Fibroblast of peridontal ligament (primary cell): ENCODE measurements around the gene CMIP.

Experiments
- DNase-seq: peaks from one replicate; pipeline ENCODE4 v3.0.0-alpha.2; 2010; ENCODE audit errors: extremely low read depth

CMIP gene

DNA sequence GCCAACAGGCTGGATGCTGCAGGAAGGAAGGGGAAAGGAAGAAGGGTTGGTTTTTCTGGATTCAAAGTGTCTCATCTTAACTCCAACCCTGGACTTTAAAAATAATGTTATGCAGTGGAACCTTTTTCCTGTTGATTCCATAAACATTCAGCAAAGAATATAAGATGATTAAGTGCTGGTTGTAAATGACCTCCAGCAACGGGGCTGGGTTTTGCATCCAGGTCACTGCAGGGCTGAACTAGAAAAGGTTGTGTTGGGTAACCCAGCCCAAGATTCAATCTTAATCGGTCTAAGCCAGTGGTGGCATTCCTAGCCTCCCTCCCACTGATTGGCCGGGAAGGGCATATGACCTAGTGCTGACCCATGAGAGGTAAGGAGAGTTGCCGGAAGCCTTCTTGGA, 300.3 kb downstream of the CMIP start:
- no peak for DNase-seq

DNA sequence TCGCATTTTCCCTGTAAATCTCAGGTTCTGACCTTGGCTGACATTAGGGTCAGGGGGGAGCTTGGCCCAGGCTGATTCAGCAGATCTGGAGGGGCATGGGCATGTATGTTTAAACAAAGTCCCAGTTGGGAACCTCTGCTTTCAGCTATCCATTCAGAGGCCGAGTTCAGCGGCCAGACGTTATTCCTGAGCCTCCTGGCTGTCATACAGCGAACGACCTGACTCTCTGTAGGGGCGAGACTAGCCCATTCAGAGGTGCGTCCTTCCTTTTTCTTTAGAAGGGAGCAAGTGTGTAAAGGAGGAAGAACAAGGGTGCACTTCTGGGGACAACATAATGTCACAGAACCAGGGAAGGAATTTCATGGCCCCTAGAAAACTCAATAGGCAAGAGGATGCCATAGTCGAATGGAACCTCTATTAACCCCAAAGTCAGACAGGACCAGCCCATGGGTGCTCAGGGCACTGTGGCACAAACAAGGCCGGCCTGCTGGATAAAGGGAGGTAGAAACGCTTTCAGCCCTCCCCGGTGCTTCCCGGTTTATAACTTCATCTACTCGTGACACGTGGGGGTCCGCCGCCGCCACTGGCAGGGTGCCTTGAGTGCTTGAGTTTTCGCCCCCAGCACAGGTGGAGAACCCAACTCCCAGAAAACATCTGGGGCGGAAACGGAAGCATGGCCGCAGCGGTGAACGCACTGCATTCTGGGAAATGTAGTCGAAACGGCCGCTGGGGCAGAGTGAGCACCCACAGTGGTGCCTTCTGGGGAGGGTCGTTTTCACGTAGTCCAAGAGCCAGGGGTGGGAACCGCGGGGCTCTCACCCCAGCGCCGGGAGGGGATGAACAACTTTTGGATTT, 301.3 kb downstream of the CMIP start:
- peak; percentile 45 for DNase-seq

DNA sequence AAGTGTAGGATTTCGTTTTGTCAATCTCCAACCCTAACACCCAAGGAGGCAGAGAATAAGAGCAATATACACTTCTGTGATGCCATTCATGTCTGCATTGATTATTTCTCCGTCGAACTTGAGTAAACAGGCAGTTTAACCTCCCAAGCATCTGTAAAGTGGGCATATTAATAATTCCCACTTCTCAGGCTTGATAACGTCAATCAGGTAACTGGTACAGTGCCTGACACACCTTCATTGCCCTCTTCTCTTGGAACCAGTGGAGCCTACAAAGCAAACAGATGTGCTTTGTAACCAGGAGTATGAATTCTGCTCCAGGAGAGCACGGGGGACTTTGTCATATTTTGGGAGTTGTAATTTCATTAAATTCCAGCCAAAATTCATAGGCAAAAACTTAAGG, 302.0 kb downstream of the CMIP start:
- no peak for DNase-seq

DNA sequence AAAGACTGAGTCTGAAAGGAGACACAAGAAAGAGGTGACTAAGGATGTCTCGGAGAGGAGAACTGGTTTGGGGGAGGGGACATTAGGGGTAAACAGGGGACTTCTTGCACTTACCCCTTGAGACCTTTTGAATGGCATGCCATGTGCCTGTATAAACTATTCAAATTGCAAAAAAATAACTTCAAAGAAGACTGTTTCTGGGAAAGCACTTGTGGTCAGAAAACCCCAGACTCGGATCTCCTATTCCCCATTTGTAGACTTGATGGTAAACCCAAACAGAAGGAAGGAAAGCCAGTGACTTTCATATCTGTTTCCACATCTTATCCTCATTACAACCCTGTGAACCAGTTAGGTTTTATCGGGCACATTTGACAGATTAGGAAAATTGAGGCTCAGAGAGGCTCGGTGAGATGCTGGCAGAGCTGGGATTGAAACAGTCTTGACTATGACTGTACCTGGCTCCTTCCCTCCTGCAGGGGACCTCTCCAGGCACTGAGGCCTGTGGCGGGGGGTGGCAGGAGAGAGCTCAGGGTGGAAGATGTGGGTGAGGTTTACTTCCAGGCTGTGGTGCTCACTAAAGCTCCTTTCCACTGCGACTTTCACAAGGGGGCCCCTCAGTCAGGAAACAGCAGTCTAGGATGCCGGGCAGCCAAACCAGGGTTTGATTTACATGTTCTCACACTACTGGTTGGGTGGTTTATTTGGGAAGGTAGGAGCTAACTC, 304.0 kb downstream of the CMIP start:
- DNase-seq = no peak

DNA sequence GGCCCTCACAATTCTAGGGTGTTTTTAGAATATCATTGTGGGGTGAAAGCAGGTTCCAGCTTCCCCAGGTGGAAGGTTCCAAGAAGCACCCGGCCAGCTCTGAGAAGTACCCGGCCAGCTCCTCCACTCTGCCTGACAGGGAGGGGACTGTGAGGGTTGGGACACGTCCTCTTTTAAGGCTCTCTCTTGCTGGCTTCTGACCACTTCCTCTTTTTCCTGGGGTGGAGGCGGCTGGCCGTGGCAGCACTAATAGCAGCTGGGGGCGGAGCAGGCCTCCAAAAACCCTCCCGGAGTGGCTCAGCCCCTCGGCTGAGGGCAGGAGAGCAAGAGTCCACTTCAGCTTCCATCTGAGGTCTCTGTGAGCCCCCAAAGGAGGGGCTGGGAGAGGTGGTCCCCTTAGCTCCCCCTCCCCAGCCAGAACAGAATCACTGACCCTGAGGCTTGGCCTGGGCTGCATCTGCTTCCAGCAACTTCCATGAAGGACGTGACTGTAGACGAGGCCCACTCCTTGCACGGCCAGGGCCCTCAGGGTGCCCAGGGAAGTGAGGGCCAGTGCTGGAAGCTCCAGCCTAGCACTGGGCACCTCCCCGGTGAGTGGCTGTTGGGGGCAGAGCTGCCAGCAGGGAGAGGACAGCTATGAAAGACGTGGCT, 307.7 kb downstream of the CMIP start:
- no peak for DNase-seq

DNA sequence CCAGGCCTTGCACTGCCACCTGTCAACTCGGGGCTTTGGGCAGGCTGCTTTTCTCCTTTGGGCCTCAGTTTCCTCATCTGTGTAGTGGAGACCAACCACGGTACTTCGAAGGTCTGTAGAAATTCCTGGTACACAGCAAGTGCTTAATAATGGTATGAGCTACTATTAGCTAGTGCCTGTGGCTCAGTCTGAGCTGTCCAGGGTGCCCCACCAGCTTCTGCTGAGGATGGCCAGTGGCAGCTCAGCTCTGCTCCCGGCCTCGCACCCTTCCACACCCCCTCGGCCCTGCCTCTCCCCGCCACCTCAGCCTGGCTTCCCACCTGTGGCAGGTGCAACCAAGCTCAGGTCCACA, 308.2 kb downstream of the CMIP start:
- DNase-seq = no peak

DNA sequence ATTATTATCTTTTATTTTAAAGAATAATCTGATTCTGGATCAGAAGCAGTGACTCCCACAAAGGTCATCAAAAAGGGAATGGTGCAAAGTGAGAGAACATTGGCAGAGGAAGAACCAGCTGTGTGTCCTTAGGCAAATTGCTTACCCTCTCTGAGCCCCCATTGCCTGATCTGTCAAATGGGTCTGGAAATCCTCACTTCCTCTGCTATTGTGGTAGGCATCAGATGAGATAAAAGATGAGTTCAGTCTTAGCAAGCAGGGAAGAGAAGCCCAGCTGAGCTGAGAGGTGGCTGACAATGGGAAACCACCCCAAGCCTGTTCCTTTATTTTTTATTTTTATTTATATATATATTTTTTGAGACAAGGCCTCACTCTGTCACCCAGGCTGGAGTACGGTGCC, 310.2 kb downstream of the CMIP start:
- DNase-seq = no peak

DNA sequence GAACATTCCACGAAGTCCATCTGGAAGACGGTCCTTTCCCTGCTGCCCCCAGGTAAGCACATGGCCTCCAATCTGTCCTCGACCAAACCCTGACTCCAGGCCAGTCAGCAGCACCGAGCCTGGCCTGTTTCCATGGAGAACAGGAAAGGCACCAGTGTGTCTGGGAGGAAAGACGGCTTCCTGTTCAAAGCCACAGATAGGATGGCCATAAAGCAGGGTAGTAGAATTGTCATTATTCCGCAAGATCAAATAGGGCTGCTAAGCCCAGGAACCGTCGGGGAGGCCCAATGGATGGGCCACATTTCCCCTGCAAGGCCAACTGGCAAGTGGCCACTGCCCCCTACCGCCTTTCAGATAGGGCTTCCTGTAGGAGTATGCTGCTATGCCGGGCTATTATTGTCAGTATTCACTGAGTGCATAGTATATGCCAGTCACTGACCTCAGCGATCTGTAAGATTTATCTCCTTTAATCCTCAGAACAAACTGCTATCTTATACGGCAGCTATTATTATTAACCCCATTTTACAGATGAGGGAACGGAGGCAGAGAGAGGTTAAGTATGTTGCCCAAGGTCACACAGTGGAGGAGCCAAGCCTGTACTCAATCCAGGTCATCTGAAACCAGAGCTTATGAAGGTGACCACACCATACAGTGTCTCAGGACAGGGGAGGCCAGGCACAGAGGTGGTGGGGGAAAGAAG, 311.5 kb downstream of the CMIP start:
- no peak for DNase-seq

DNA sequence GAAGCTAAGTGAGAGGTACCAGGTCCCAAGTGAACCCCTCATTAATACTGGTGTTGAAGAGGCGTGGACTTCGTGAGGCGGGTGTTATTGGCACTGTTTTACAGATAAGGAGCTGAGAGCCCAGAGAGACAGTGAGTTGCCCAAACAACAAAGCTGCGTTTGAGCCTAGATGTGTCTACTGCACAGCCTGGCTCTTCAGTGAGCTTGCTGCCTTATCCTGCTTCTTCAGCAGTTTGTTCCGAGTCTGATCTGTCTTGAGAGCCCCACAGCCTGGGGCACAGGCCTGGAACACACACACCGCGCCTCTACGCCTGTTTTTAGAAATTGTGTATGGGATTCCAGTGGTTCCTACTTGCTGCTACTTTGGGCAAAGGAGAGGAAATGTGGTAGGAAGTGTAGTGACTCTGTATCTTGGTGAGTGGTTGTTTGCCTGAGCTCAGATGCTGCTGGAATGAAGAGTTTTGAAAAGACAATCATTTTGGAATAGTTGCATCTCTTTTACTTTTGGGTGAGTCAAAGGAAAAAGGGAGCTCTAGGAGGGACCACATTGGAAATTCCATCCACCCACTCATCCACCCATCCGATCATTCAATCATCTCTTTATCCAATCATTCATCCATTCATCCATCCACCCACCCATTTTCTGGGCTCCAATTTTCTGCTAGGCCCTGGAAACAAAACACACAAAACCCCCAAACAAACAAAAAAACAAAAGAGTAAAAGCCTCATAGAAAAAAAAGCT, 312.2 kb downstream of the CMIP start:
- DNase-seq = no peak

DNA sequence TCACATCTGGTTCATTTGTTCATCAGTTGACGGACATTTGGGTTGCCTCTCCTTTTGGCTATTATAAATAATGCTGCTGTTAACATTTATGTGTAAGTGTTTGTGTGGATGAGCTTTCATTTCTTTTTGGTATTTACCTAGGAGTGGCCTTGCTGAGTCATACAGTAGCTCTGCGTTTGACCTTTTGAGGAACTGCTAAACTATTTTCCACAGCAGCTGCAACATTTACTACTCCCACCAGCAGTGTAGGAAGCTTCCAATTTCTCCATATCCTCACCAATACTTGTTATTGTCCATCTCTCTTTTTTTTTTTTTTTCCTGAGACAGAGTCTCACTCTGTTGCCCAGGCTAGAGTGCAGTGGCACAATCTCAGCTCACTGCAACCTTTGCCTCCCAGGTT, 313.8 kb downstream of the CMIP start:
- DNase-seq = no peak
